ENCODE results near the gene SHCBP1. TPM values are rescaled to one million over a fixed set of nuclear protein-coding genes. Genes with fewer than 3 reads are reported as not detected.

The SHCBP1 gene
- total and polyA plus RNA-seq, 2 of the 13 experiments (the other 11 are each of a cell fraction or from before 2014, with no cell fraction given): 15.7 to 33.0 TPM

- TF ChIP-seq KLF16 (CRISPR knock-in tag; IDR thresholded peaks at IDR 0.05) (peak in 1 of 2 experiments; percentile 24; a peak in 1 of 4 replicates), SKI (IDR thresholded peaks at IDR 0.05; ENCODE audit: partially characterized antibody) (no peak), BATF2 (CRISPR knock-in tag; IDR thresholded peaks at IDR 0.05) (no peak), CENPT (CRISPR knock-in tag; IDR thresholded peaks at IDR 0.05; ENCODE audit: low read depth) (peak; percentile 17; the same call in 1 of the 2 replicates), ZNF572 (CRISPR knock-in tag; IDR thresholded peaks at IDR 0.05) (no peak; the same call in 1 of the 2 replicates), CERS6 (CRISPR knock-in tag; IDR thresholded peaks at IDR 0.05) (no peak), TOPORS (CRISPR knock-in tag; IDR thresholded peaks at IDR 0.05) (no peak), NR3C1 (CRISPR knock-in tag; IDR thresholded peaks at IDR 0.05) (no peak), ZFP41 (CRISPR knock-in tag; IDR thresholded peaks at IDR 0.05; ENCODE audit: borderline replicate concordance) (no peak), E2F1 (CRISPR knock-in tag; IDR thresholded peaks at IDR 0.05) (no peak), BRD4 (CRISPR knock-in tag; IDR thresholded peaks at IDR 0.05) (0 out of 2 replicates have a peak, but pooled peaks have one; percentile 31), ZNF792 (CRISPR knock-in tag; IDR thresholded peaks at IDR 0.05) (peak; percentile 62; the same call in 1 of the 2 replicates), RCOR2 (CRISPR knock-in tag; IDR thresholded peaks at IDR 0.05) (peak; percentile 21; the same call in 1 of the 2 replicates), AGO1 (IDR thresholded peaks at IDR 0.05; ENCODE audit: low read depth, low read length, poor library complexity, severe bottlenecking) (no peak), MZF1 (CRISPR knock-in tag; IDR thresholded peaks at IDR 0.05; ENCODE audit: borderline replicate concordance) (no peak), ZNF788 (CRISPR knock-in tag; IDR thresholded peaks at IDR 0.05; ENCODE audit: borderline replicate concordance) (peak; percentile 60; the same call in 1 of the 2 replicates), NFE2 (CRISPR knock-in tag; IDR thresholded peaks at IDR 0.05) (no peak), ZFP36 (IDR thresholded peaks at IDR 0.05; ENCODE audit: borderline replicate concordance, low read depth, low read length, partially characterized antibody) (no peak), JUND (CRISPR knock-in tag; IDR thresholded peaks at IDR 0.05) (peak; percentile 69; the same call in 1 of the 2 replicates), ZNF609 (CRISPR knock-in tag; IDR thresholded peaks at IDR 0.05; ENCODE audit: borderline replicate concordance) (no peak; the same call in 1 of the 2 replicates), ZNF772 (CRISPR knock-in tag; IDR thresholded peaks at IDR 0.05) (peak; percentile 64; the same call in 1 of the 2 replicates)
Observed at GRCh38 chr16:46632778-46633733, 11.9 kb upstream of the SHCBP1 start (continued).

Data from HepG2 (cell line).